GM12801 (cell line): Measurements from ENCODE around the gene LRBA.

Source experiments
- TF ChIP-seq, protein P1 (sequence below): IDR thresholded peaks from one replicate; pipeline ENCODE4 v1.5.1; 2011; ENCODE audit warnings: control low read depth; ENCODE audit not compliant: insufficient read length; ENCODE audit errors: extremely low read depth

The LRBA gene

DNA sequence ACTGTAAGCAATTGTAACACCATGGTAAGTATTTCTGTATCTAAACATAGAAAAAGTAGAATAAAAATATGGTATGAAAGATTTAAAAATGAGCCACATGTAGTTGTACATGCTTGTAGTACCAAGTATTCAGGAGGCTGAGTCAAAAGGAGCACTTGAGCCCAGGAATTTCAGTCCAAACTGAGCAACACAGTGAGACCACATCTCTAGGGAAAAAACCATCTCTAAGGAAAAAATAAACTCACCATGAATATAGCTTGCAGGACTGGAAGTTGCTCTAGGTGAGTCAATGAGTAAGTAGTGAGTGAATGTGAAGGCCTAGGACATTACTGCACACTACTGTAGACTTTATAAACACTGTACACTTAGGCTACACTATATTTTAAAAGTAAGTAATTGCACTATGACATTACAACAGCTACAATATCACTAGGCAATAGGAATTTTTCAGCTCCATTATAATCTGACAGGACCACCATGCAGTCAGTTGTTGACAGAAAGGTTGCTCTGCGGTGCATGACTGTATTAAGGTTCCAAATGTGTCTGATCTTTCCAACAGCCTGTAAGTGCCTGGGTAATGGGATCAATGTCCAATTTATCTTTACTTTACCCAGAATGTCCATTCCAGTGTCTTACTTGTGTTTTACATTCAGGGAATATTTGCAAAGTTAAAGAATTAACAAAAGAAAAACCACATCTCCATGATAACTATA lies 28.9 kb upstream of the LRBA start:
- TF ChIP-seq, protein P1, sequence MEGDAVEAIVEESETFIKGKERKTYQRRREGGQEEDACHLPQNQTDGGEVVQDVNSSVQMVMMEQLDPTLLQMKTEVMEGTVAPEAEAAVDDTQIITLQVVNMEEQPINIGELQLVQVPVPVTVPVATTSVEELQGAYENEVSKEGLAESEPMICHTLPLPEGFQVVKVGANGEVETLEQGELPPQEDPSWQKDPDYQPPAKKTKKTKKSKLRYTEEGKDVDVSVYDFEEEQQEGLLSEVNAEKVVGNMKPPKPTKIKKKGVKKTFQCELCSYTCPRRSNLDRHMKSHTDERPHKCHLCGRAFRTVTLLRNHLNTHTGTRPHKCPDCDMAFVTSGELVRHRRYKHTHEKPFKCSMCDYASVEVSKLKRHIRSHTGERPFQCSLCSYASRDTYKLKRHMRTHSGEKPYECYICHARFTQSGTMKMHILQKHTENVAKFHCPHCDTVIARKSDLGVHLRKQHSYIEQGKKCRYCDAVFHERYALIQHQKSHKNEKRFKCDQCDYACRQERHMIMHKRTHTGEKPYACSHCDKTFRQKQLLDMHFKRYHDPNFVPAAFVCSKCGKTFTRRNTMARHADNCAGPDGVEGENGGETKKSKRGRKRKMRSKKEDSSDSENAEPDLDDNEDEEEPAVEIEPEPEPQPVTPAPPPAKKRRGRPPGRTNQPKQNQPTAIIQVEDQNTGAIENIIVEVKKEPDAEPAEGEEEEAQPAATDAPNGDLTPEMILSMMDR, result no peak

DNA sequence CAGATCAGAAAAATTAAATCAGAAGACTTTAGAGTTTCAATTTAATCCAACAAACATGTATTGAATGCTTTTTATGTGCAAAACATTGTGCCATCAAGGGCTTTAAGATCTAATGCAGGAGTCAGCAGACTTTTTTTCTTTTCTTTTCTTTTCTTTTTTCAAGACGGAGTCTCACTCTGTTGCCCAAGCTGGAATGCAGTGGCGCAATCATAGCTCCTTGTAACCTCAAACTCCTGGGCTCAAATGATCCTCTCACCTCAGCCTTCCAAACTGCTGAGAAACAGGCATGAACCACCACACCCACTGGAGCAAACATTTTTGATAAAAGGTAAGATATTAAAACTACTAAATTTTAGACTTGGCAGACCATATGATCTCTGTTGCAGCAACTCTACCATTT lies 24.6 kb upstream of the LRBA start:
- TF ChIP-seq, protein P1, result no peak

DNA sequence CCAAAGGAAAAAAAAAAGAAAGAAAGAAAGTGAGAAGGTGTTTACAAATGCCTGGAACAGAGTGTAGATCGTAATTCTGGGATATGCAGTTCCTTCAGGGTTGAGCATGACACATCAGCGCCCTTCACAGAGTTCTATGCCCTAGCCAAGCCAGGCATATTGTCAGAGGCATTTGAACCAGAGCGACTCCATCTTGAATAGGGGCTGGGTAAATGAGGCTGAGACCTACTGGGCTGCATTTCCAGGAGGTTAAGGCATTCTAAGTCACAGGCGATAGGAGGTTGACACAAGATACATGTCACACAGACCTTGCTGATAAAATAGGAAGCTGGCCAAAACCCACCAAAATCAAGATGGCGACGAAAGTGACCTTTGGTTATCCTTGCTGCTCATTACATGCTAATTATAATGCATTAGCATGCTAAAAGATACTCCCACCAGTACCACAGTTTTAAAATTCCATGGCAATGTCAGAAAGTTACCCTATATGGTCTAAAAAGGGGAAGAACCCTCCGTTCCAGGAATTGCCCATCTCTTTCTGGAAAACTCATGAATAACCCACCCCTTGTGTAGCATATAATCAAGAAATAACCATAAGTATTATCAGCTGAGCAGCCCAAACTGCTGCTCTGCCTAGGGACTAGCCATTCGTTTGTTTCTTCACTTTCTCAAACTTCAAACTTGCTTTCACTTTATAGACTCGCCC lies 23.5 kb upstream of the LRBA start:
- TF ChIP-seq, protein P1, result no peak

DNA sequence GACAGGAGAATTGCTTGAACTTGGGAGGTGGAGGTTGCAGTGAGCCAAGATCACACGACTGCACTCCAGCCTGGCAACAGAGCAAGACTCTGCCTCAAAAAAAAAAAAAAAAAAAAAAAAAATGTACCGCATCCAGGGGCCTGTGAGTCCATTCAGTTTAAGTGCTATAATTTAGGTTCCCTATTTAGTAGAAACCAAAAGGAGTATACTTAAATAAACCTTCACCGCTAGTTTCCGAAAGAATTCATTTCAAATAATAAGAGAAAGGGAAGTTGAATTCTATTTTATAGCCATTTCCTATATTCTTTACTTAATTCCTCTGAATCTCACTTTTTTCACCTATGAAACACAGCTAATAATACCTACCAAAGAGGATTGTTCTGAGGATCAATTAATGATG lies 20.8 kb upstream of the LRBA start:
- TF ChIP-seq, protein P1, result no peak

DNA sequence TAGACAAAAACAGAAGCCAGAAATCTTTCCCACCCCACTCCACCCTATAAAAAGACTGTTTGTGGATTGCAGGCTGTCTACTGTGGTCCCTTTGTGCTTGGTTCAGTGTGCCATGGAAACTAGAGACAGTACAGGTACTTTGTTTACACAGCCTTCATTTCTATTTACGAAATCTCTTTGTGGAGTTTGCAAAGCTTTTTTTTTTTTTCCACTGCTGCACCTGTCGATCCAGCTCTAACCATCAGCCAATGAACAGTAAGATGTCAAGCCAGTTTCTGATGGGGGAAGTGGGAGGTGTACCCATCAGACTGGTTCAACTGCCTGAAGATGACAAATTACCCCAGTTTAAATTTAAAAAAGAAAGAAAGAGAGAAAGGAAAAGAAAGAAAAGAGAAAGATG lies 20.2 kb upstream of the LRBA start:
- TF ChIP-seq, protein P1, result no peak

DNA sequence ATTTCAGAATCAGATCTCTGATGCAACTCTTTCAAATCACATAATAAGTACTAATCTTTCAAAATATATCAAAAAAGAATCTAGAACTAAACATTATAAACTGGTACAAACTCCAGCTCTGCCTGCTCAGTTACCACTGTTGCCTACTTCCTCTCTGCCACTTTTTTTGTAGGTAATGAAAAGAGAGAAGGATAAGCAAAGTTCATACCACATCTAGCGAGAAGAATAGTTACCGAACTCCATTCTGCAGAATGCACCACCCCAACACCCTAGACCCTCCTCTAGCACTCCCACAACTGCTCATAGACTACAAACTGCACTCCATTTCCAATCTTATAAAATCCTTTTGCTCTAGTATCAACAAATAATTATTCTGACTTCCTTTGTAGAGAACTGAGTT lies 19.7 kb upstream of the LRBA start:
- TF ChIP-seq, protein P1, result no peak

DNA sequence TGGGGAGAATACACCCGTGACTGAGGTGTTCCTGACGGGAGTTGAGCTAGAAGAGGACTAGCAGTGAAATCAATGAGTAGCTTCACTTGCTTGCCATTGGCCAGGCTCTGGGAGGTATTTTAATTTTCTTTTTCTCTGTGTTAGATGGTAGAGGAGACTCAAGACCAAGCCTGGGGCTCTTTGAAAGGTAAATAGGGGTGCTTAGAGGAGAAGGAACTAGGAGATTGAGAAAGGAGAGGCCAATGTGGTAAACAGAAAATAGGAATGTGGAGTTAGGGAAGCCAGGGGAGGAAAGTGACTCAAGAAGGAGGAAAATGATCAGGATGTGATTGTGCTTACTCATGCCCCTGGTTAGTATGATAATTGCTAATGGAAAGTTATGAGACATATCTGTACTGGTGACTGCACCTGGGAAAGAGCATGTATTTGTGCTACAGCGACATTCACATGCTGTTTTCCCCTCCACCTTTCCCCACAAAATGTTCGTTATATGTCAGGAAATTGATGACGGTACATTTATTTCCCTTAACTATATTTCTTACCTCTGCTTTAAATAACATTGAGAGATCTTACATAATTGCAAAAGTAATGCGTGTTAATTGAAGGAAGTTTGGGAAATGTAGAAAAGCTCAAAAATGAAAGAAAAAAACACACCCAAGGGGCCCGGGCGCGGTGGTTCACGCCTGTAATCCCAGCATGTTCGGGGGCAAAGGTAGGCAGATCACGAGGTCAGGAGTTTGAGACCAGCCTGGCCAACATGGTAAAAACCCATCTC lies 16.9 kb upstream of the LRBA start:
- TF ChIP-seq, protein P1, result no peak
